SJSA1 (cell line): Measurements from ENCODE around the gene MYCBPAP. TPM values are rescaled to one million over a fixed set of nuclear protein-coding genes. Genes with fewer than 3 reads are reported as not detected.
"Not testable (repeated sequence)": the region's sequence is repeated elsewhere in the genome, so short reads cannot be mapped to it uniquely, and the experiment has no call there.

Experiments used
- DNase-seq, 2 experiments: peaks; one replicate each; pipeline ENCODE4 v3.0.0-alpha.2; 2015 to 2020; ENCODE audit warnings: low spot score in 2 of 2, low read depth in 1 of 2
- H3K27ac ChIP-seq: fragments of 250-450 bp; sonication (Bioruptor Pico); 2 replicates; pipeline ENCODE4 v1.5.1; 2020; ENCODE audit warnings: mild to moderate bottlenecking, moderate library complexity
- H3K27me3 ChIP-seq: fragments of 250-450 bp; sonication (Bioruptor Pico); replicated peaks from 2 replicates; pipeline ENCODE4 v1.5.1; 2020; ENCODE audit warnings: mild to moderate bottlenecking, moderate library complexity
- H3K36me3 ChIP-seq: fragments of 250-450 bp; sonication (Bioruptor Pico); 2 replicates; pipeline ENCODE4 v1.5.1; 2020; ENCODE audit warnings: mild to moderate bottlenecking
- H3K4me1 ChIP-seq: fragments of 250-450 bp; sonication (Bioruptor Pico); replicated peaks from 2 replicates; pipeline ENCODE4 v1.6.1; 2021; ENCODE audit warnings: mild to moderate bottlenecking
- H3K4me3 ChIP-seq: fragments of 250-450 bp; sonication (Bioruptor Pico); 2 replicates; pipeline ENCODE4 v1.5.1; 2020; ENCODE audit warnings: mild to moderate bottlenecking
- H3K9me3 ChIP-seq: fragments of 250-450 bp; sonication (Bioruptor Pico); replicated peaks from 2 replicates; pipeline ENCODE4 v1.5.1; 2020; ENCODE audit warnings: mild to moderate bottlenecking
- total RNA-seq: library from RNA; depleted of rRNA; stranded (reverse); fragments of >200 nt; shearing (Covaris generic); gene quantifications from 2 replicates; pipeline ENCODE4 v1.2.3, GENCODE V29; 2014

Gene MYCBPAP
- total RNA-seq, 1 experiment from 2014 or later: not detected

DNA sequence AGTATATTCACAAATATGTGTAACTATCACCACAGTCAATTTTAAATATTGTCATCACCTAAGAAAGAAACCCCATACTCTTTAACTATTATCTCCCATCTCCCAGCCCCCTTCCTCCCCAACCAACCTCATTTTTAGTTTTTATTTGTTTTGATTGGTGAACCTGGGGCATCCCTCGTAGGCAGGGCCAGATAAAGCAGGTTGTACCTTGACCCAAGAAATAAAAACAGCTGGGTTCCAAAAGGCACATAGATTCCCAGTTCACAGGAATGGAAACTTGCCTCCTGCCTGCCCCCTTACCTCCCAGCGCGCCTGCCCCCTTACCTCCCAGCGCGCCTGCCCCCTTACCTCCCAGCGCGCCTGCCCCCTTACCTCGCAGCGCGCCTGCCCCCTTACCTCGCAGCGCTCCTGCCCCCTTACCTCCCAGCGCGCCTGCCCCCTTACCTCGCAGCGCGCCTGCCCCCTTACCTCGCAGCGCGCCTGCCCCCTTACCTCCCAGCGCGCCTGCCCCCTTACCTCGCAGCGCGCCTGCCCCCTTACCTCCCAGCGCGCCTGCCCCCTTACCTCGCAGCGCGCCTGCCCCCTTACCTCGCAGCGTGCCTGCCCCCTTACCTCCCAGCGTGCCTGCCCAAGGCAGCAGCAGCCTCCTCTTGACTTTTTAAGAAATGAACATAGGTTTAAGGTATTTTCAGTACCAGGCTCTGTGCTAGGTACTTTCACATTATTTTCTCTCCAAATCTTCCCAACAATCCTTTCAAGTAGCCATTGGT lies 32.3 kb upstream of the MYCBPAP start:
- H3K36me3 ChIP-seq: peaks cover 19% of the 10 kb centered on the region; the same call in 1 of the 2 replicates
- H3K27ac ChIP-seq, H3K9me3 ChIP-seq, H3K27me3 ChIP-seq, H3K4me3 ChIP-seq, H3K4me1 ChIP-seq, DNase-seq: not testable (repeated sequence)

DNA sequence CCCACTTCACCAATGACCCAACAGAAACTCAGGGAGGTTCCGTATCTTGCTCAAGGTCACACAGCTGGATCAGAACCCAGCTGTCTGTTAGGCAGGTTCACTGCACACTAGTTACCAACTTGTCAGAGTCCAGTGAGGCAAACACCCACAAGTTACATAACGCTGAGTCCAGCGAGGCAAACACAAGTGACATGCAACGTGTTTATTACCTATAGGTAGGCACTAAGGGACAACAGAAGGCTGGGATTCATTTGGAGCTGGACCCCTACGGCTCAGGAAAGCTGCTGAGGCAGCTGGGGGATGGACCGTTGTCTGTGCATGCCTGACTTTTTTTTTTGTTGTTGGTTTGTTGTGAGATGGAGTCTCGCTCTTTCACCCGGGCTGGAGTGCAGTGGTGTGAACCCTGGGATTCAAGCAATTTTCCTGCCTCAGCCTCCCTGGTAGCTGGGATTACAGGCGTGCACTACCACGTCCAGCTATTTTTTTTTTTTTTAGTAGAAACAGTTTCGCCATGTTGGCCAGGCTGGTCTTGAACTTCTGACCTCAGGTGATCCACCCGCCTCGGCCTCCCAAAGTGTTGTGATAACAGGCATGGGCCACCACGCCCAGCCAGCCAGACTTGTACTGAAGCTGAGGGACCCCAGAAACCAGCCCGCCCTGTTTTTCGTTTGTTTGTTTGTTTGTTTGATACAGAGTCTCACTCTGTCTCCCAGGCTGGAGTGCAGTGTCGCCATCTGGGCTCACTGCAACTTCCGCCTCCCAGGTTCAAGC lies 31.5 kb upstream of the MYCBPAP start:
- Histone ChIP-seq H3K4me3 (no peak overlapping the region), H3K27me3 (no peaks in the 10 kb centered on the region), H3K27ac (no peak overlapping the region), H3K4me1 (peaks cover 10% of the 10 kb centered on the region), H3K9me3 (no peaks in the 10 kb centered on the region), H3K36me3 (peaks cover 19% of the 10 kb centered on the region; the same call in 1 of the 2 replicates)
- no peak for DNase-seq

DNA sequence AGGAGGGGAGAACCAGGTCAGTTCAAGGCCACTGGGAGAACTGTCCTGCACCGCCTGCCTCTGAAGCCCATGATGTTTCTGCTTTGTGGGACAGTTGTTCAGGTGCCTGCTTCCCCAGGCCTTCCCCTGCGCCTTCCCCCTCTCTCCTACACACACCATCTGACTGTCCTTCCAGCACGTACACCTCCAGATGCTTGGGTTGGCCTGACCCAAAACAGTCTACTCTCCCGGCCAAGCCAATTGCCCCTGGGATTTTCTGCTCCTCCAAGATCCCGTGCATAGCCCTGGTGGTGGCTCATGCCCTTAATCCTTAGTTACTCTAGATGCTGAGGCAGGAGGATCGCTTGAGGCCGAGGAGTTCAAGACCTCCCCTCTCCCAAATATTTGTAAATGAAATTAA lies 30.3 kb upstream of the MYCBPAP start:
- H3K27me3 ChIP-seq: no peaks in the 10 kb centered on the region
- no peak for DNase-seq
- H3K4me3 ChIP-seq: peak overlapping the region; percentile 58
- H3K27ac ChIP-seq: no peak overlapping the region
- peaks cover 13% of the 10 kb centered on the region for H3K4me1 ChIP-seq
- H3K36me3 ChIP-seq: peaks cover 15% of the 10 kb centered on the region; the same call in 1 of the 2 replicates
- no peaks in the 10 kb centered on the region for H3K9me3 ChIP-seq

DNA sequence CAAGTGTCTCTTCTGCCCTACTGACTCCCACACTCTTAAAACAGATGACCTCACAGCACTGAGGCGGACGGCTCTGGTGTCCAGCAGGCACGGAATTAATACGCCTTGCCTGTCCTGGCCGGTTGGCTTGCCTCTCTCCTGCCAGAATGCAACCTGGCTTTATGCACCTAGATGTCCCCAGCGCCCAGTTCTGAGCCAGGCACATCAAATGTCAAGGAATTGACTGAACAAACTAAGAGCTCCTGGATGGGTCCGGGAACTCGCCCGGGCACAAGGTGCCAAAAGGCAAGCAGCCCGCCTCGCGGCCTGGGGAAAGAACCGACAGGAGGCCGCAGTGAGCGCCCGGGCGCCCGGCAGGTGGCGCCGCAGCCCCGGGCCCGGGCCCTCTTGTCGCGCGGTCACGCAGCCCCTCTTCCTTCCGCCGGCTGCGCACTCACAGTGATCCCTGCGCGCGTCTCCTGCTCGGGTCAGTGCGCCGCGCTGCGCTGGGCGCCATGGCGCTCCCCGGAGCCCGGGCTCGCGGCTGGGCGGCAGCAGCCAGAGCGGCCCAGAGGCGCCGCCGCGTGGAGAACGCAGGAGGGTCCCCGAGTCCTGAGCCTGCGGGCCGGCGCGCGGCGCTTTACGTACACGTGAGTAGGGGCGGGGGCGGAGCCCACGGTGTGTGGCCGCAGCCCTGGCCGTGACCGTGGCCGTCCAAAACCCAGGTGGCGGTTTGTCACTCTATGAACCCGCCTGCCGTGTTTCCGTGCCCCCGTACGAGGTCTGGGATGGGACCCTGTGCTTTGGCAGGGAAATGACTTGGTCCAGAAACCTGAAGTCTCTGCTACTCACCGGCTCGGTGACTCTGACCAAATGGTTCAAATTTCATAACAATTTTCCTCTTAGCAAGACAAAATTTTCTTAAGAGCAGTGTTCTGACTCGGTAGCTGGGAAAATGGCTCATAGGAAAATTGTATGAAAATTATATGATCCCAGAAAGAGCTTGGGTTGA lies 29.6 kb upstream of the MYCBPAP start, which contains the start of gene RSAD1:
Gene RSAD1, plus strand, starts transcription at position 470 of the 991 bp plus-strand sequence. Its CDS starts 25 bp downstream, at position 495.
- peak; percentile 92 to 95 for DNase-seq
- H3K36me3 ChIP-seq: peaks cover 16% of the 10 kb centered on the region
- H3K27ac ChIP-seq: peak within 1 kb of the TSS; percentile 30
- no peaks in the 10 kb centered on the region for H3K9me3 ChIP-seq
- H3K4me3 ChIP-seq: peak within 1 kb of the TSS; percentile 58
- H3K4me1 ChIP-seq: peaks cover 13% of the 10 kb centered on the region
- no peaks in the 10 kb centered on the region for H3K27me3 ChIP-seq

DNA sequence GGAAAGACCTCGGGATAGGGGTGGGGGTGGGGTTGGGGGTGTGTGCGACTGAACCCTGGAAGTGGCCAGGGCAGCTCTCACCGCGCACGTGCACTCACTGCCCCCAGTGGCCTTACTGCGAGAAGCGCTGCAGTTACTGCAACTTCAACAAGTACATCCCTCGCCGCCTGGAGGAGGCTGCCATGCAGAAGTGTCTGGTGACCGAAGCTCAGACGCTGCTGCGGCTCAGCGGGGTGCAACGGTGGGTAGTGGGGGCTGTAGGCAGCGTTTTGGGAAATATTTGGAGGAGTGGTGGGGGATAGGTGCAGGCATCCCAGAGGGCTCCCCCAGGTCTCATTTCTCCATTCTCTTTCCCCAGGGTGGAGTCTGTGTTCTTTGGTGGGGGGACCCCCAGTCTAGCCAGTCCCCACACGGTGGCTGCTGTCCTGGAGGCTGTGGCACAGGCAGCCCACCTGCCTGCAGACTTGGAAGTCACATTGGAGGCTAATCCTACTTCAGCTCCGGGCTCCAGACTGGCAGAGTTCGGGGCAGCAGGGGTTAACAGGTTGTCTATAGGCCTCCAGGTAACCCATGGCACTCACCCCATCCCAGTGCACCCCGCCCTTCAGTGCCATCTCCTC lies 28.6 kb upstream of the MYCBPAP start:
- peak in 1 of 2 experiments; percentile 90 for DNase-seq
- Histone ChIP-seq H3K27ac (no peak overlapping the region), H3K9me3 (no peaks in the 10 kb centered on the region), H3K4me1 (peaks cover 13% of the 10 kb centered on the region), H3K4me3 (peak overlapping the region; percentile 58), H3K36me3 (peaks cover 26% of the 10 kb centered on the region), H3K27me3 (no peaks in the 10 kb centered on the region)

DNA sequence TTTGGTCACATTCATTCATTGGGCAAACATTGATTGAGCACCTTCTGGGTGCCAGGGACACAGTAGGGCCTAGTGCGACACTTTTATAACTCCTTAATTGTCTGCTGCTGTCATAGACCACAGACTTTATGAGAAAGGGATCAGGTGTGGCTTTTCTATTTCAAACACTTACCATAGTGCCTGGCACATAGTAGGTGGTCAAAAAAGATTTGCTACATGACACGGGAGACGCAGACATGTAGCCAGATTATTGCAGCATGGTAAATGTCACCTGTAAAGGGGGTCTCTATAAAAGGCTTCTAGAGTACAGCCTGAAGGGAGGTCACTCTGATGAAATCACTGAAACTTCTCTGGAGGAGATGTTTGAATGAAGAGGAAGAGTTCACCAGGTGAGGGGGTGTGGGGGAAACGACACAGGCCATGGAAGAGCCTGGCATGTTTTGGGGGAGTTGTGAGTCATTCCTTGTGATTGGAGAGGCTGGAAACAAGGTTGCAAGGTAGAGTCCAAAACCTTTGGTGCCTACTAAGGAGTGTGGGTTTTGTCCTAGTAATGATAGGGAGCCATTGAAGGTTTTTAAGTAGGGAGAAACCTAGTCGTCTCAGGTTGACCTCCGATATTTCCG lies 28.0 kb upstream of the MYCBPAP start:
- Histone ChIP-seq H3K27ac (no peak overlapping the region), H3K27me3 (no peaks in the 10 kb centered on the region), H3K4me1 (peaks cover 13% of the 10 kb centered on the region), H3K9me3 (no peaks in the 10 kb centered on the region), H3K36me3 (peaks cover 26% of the 10 kb centered on the region), H3K4me3 (no peak overlapping the region)
- no peak for DNase-seq

DNA sequence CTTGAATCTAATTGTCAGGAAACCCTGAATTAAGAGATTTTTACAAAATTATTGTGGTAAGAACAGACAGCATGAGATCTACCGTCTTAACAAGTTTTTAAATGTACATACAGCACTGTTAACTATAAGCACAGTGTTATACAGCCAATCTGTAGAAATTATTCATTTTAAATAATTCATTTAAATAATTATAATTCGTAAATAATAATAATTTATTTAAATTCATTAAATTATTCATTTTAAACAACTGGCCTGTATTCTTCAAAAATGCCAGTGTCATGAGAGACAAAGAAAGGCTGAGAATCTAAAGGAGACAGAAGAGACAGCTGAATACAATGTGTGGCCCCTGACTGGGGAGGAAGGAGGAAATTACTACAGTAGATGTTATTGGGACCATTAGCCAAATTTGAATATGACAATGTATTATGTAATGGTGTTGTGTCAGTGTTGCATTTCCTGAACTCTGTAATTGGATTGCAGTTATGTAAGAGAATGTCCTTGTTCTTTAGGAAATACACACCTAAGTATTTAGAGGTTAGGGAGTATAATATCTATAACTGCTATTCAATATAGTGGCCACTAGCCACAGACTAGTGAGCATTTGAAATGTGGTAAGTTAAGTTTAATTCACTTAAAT lies 27.3 kb upstream of the MYCBPAP start:
- Histone ChIP-seq H3K4me1 (peaks cover 13% of the 10 kb centered on the region), H3K27me3 (no peaks in the 10 kb centered on the region), H3K4me3 (no peak overlapping the region), H3K9me3 (no peaks in the 10 kb centered on the region), H3K36me3 (peaks cover 26% of the 10 kb centered on the region), H3K27ac (no peak overlapping the region)
- no peak for DNase-seq

DNA sequence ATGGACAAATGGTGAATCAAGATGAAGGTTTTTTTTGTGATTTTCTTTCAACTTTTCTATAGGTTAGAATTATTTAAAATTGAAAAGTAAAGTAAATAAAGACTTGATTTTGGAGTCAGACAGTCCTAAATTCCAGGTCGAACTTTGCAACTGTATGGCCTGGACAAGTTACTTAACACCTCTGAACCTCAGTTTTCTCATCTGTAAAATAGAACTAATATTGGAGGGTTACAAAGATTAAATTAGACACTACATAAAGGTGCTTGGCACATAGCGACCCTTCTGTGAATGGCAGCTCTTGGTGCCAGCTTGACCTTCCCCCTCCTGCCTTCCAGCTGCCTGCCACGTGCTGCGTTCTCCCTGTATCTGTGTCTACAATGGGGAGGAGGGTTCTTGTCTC lies 26.6 kb upstream of the MYCBPAP start:
- DNase-seq: no peak
- H3K9me3 ChIP-seq: no peaks in the 10 kb centered on the region
- H3K27ac ChIP-seq: no peak overlapping the region
- no peaks in the 10 kb centered on the region for H3K27me3 ChIP-seq
- peaks cover 26% of the 10 kb centered on the region for H3K36me3 ChIP-seq
- H3K4me3 ChIP-seq: no peak overlapping the region
- H3K4me1 ChIP-seq: peaks cover 13% of the 10 kb centered on the region

DNA sequence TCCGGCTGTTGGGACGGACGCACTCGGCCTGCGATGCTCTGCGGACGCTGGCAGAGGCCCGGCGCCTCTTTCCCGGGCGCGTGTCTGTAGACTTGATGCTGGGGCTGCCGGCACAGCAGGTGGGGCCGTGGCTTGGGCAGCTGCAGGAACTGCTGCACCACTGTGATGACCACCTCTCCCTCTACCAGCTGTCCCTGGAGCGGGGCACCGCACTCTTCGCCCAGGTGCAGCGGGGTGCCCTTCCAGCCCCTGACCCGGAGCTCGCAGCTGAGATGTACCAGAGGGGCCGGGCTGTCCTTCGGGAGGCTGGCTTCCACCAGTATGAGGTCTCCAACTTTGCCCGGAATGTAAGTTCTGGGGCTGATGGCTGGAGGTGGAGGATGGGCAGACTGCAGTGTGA lies 26.1 kb upstream of the MYCBPAP start:
- Histone ChIP-seq H3K9me3 (no peaks in the 10 kb centered on the region), H3K4me1 (peaks cover 13% of the 10 kb centered on the region), H3K4me3 (no peak overlapping the region), H3K36me3 (peaks cover 26% of the 10 kb centered on the region), H3K27me3 (no peaks in the 10 kb centered on the region), H3K27ac (no peak overlapping the region)
- DNase-seq: peak in 1 of 2 experiments; percentile 44

DNA sequence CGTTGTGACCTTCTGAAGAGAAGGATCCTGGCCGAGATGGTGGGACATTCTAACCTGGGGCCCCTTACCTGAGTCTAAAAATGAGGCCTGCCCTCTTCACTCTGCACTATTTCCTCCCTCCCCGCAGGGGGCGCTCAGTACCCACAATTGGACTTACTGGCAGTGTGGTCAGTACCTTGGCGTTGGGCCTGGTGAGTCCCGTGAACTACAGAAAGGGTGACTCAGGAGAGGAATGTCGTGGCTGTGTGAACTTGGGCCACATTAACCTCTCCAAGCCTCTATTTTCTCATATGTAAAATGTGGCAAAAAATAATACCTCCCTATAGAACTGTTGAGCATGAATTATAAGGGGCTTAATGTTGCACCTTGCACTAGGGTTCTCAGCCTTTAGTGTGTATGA lies 25.7 kb upstream of the MYCBPAP start:
- no peaks in the 10 kb centered on the region for H3K9me3 ChIP-seq
- peaks cover 26% of the 10 kb centered on the region for H3K36me3 ChIP-seq
- H3K4me3 ChIP-seq: no peak overlapping the region
- peaks cover 13% of the 10 kb centered on the region for H3K4me1 ChIP-seq
- peak overlapping the region; percentile 40 for H3K27ac ChIP-seq
- no peaks in the 10 kb centered on the region for H3K27me3 ChIP-seq
- DNase-seq: peak; percentile 84 to 98

DNA sequence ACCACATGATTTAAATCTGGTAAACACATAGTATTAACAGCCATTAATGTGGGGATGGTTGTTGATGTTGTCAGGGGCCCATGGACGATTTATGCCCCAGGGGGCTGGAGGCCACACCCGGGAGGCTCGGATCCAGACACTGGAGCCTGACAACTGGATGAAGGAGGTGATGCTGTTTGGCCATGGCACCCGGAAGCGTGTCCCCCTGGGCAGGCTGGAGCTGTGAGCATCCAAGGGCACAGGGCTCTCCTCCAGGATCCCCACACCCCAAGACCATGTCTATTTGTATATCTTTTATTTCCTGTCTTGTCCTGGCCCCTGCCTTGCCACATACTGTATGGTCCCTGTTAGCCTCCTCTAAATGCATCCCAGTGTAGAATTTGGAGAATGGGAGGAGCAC lies 25.0 kb upstream of the MYCBPAP start:
- H3K27ac ChIP-seq: no peak overlapping the region
- H3K4me3 ChIP-seq: no peak overlapping the region
- H3K36me3 ChIP-seq: peaks cover 26% of the 10 kb centered on the region
- no peak for DNase-seq
- H3K27me3 ChIP-seq: no peaks in the 10 kb centered on the region
- H3K4me1 ChIP-seq: peaks cover 10% of the 10 kb centered on the region
- H3K9me3 ChIP-seq: no peaks in the 10 kb centered on the region

DNA sequence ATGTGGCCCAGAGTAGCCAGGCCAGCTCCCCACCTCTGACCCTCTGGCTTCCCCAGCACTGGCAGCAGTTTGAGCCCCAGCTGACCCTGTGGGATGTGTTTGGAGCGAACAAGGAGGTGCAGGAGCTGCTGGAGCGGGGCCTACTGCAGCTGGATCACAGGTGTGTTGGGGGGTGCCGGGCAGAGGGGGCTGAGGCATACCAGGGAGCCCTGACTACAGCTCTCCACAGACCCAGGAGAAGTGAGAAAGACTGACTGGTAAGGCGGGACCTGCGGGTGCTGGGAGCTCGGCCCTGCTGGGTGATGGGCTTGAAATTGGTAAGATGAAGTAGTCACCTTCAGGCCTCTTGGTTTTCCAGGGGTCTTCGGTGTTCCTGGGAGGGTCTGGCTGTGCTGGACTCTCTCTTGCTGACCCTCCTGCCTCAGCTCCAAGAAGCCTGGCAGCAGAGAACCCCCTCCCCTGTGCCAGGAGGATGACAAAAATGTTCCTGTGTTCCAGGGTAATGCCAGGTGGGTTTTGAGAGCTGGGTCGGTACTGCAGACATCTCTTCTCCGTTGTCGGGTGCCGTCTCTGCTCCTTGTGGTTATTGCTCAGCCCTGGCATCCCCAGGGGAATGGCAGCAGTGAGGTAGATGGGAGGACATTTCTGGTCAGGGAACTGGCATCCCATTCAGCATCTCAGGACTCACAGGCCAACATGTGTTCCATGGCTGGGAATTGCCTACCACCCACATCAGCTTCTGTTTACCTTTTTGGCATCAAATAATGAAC lies 23.7 kb upstream of the MYCBPAP start:
- Histone ChIP-seq H3K27me3 (no peaks in the 10 kb centered on the region), H3K36me3 (peaks cover 26% of the 10 kb centered on the region), H3K4me1 (peaks cover 6% of the 10 kb centered on the region), H3K9me3 (no peaks in the 10 kb centered on the region), H3K4me3 (no peak overlapping the region), H3K27ac (no peak overlapping the region)
- peak in 1 of 2 experiments; percentile 42 for DNase-seq
